ENCODE measurements around the gene ZNF169.
"Not testable (repeated sequence)": the region's sequence is repeated elsewhere in the genome, so short reads cannot be mapped to it uniquely, and the experiment has no call there.

DNA sequence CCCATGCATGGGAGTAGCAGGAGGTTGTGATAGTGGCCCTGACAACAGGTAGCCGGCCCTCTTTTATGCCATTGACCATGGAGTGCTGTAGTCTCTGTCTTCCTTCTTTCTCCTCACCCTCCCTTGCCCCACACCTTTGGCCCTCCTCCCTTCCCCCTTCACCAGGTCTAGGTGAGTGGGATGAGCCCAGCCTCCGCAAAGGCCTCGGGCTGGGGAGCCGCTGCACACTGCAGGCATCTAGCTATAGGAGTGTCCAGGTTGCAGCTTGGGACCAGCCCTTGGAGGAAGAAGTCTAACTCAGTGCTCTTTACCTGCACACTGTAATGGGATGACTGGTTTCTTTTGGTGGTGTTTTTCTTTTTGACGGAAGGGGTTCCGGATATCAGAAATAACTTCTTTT, 81.7 kb downstream of the ZNF169 start:
- TF ChIP-seq CTCF (IDR thresholded peaks at IDR 0.05; ENCODE audit: low read length); EZH2 (IDR thresholded peaks at IDR 0.05; ENCODE audit: borderline replicate concordance, low read length): not testable (repeated sequence)

Data from OCI-LY1 (cell line).